H7 (cell line): ENCODE data around the gene SEMA4C. TPM values are rescaled to one million over a fixed set of nuclear protein-coding genes. Genes with fewer than 3 reads are reported as not detected.
"Not testable (repeated sequence)": the region's sequence is repeated elsewhere in the genome, so short reads cannot be mapped to it uniquely, and the experiment has no call there.

Source experiments
- DNase-seq: peaks from one replicate; pipeline ENCODE4 v3.0.0; 2012
- H3K27me3 ChIP-seq: 2 replicates; pipeline ENCODE4 v1.6.0; 2011; ENCODE audit warnings: mild to moderate bottlenecking, low read length; ENCODE audit not compliant: control insufficient read depth, insufficient read depth
- H3K36me3 ChIP-seq: replicated peaks from 2 replicates; pipeline ENCODE4 v1.5.1; 2011; ENCODE audit warnings: low read length; ENCODE audit not compliant: control insufficient read depth, insufficient read depth
- H3K4me3 ChIP-seq: 2 replicates; pipeline ENCODE4 v1.5.1; 2011; ENCODE audit warnings: low read depth, mild to moderate bottlenecking, control low read depth, low read length, moderate library complexity; ENCODE audit not compliant: insufficient read depth
- total RNA-seq: library from RNA; depleted of rRNA; stranded (reverse); fragments of >200 nt; shearing (Covaris generic); gene quantifications from 2 replicates; pipeline ENCODE4 v1.2.3, GENCODE V29; 2014

Gene SEMA4C
- total RNA-seq, 1 experiment from 2014 or later: 100 TPM

DNA sequence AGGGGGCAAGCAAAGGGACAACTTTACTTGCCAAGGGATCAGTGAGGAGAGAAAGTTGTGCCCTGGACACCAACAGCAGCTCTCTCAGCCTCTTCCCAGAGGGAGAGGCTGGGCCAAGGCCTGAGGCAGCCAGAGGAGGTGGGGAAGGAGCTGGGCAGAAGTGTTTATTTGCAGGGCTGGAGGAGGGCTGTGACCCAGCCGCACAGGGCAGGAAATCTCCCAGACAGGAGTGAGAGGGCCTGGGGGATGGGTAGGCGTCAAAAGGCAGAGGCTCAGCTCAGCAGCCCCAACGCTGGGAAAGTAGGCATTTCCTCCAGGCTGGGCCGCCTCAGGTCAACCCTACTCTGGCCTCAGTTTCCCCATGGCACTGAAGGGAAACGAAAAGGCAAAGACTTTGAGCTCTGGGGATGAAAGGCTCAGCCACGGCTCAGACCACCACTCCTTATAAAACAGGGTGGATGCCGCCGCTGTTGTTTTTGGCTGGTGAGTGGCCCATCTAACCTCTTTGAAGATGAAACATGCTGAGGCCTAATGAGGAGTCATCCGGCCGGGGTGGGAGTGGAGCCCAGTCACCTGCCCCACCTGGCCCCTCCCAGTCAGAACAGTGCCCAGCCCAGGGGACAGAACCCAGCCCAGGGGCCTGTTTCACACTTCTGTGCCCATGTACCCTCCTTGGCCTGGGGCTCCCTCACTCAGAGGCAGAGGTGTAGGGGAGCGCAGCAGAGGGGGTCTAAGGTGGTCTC lies 21.9 kb upstream of the SEMA4C start:
- no peaks in the 10 kb centered on the region for H3K27me3 ChIP-seq
- no peak for DNase-seq

DNA sequence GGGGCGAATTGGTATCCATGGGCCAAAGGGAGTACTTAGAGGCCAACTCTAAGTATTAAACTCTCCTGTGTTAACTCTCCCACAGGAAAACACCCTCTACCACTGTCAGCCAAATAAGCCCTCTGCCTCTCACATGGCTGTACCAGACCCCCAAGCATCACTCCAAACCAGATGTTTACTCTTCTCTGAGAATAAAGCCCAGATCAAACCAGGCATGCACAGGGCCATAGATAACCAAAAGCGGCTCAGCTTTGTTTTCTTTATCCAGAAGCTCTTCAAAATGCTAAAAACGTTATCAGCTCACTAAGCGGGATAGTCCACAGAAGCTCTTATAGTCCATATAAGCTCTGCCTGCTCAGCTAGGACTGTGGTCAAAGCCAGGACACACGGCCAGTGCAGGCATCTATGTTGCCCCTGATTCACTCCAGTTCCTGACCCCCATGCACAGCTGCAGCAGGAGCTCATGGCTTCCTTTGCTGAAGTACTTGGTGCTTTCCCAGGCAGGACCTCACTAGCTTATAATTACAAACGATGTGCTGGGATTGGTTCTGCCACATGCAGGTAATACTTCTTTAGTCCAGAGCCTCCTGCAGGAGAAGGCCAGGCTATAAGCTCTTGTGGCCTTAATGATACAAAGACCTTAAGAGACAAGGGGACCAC lies 21.0 kb upstream of the SEMA4C start:
- no peaks in the 10 kb centered on the region for H3K36me3 ChIP-seq
- H3K4me3 ChIP-seq: no peak overlapping the region
- DNase-seq: no peak
- H3K27me3 ChIP-seq: no peaks in the 10 kb centered on the region

More for the DNA sequence above, 21.9 kb upstream of the SEMA4C start:
- H3K4me3 ChIP-seq: no peak overlapping the region
- H3K36me3 ChIP-seq: no peaks in the 10 kb centered on the region

DNA sequence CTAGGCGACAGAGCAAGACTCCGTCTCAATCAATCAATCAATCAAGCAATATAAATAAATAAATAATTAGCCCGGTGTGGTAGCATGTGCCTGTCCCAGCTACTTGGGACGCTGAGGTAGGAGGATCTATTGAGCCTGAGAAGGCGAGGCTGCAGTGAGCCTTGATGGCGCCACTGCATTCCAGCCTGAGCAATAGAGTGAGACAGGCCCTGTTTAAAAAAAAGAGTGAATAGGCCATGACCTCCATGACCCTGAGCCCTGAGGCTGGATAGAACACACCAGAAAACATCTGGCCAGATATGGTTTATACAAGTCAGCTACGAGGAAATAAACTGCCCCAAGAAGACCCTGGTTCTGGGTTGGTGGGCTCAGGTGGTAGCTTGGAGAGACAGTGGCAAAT lies 20.4 kb upstream of the SEMA4C start:
- H3K4me3 ChIP-seq: no peak overlapping the region
- no peaks in the 10 kb centered on the region for H3K36me3 ChIP-seq
- no peaks in the 10 kb centered on the region for H3K27me3 ChIP-seq
- DNase-seq: no peak

DNA sequence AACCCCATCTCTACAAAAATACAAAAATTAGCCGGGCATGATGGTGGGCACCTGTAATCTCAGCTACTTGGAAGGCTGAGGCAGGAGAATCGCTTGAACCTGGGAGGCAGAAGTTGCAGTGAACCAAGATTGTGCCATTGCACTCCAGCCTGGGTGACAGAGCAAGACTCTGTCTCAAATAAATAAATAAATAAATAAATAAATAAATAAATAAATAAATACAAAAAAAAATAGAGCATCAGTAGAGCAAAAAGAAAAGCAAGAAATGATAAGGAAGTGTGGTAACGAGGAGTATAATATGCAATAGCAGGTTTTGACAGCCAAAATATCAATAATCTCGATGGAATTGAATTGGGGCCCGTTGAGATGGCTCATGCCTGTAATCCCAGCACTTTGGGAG lies 19.6 kb upstream of the SEMA4C start:
- H3K4me3 ChIP-seq, H3K36me3 ChIP-seq, H3K27me3 ChIP-seq, DNase-seq: not testable (repeated sequence)

DNA sequence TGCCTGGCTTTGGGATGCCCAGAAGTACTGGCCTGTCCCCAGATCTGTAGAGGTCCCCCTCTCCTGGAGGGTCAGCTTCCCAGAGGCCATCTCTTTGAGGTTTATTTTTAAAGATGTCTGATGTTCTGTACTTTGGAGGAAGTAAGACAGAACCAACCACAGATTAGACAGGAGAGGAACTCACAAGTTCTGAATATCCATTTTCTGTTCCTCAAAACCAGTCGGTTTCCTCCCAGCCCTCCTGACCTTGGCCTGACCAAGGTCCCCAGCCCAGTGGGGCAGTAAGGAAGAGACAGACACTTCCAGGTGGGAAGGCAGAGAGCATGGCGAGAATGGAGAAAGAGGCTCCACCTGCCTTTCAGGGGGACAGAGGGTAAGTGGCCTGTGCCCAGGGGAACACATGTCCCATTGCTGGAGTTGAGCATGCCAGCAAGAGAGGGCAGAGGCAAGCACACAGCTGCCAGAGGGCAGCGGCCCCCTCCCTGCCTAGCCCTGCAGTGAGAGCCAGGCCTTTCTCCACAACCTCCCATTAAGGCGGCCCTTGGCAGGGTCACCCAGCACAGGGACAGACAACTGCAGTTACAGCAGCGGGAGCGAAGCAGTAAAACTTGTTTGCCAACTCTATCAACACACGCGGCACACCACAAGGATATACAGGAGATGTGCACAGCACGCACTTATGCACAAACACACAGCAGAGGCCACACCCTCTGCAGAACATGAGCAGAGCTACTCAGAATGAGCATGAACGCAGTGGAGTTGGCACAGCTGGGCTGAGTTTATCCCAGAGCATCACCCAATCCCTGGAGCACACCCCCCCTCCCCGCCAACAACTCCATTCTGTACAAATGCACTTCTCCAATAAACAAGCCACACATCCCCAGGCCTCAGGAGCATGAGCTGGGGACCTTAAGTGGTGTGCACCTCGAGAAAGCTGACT lies 18.5 kb upstream of the SEMA4C start:
- no peak for DNase-seq
- Histone ChIP-seq H3K4me3 (no peak overlapping the region), H3K36me3 (no peaks in the 10 kb centered on the region), H3K27me3 (no peaks in the 10 kb centered on the region)

DNA sequence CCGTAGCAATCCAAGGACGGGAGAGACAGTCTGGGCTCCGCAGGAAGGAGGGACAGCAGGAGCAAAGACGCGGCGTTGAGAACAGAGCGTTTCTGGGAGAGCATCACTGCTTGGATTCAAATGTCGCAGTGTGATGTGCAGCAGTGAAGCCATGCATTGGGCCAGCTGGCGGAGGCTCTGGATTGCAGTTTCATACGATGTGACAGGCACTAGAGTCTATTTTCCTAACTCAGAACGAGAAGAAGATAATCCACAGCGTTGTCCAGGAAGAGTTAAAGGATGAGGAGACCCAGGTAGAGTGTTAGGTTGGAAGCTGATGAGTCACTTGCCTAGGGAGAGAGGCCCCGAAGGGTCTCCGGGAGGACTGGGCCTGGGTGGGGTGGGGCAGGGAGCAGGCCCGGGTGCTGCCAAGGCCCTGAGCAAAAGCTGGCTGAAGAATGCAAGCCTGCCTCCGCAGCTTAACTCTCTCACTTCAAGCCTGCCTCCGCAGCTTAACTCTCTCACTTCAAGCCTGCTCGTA lies 17.7 kb upstream of the SEMA4C start:
- no peaks in the 10 kb centered on the region for H3K36me3 ChIP-seq
- DNase-seq: no peak
- no peak overlapping the region for H3K4me3 ChIP-seq

DNA sequence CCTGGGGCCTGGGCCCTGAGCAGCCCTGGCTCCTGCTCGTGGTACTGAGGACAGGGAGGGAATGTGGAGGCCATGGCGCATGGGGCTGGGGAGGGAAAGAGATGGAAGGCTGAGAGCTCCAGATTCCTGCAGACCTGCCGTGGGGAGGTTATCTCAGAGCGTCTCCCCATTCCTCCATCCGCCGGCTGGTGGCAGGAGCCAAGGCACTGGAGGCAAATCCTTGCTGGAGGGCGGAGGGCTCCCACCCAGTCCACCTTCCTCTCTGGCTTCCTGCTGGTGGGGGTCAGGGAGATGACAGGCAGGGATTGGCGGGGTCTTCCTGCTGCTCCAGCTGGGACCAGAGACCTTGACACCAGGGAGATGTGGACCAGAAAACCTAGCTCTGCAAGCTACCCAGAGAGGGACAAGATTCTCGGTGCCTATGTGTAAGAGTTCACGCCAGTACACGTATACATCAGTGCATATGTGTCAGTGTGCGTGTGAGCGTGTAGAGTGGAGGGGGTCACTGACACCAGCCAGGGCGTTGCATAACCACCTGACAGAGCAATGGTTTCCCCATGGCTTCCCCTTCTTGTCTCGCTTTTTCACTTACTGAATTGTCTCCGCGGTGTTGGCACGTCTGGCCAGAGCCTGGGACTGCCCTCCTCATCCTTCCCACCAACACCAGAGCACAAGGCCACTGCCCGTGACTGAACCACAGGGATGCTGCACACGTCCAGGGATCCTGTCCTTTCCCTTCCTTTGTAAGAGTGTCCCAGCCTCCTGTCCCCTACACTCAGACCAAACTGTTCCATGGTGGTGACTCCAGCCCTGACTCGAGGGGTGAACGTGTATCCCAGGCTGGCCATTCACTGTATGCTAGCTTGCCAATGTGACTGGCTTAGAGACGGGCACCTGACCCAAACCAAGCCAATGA lies 15.8 kb upstream of the SEMA4C start:
- Histone ChIP-seq H3K27me3 (peaks cover 4% of the 10 kb centered on the region; the same call in 1 of the 2 replicates), H3K36me3 (no peaks in the 10 kb centered on the region), H3K4me3 (no peak overlapping the region)
- DNase-seq: no peak

More for the DNA sequence above, 17.7 kb upstream of the SEMA4C start:
- H3K27me3 ChIP-seq: peaks cover 2% of the 10 kb centered on the region; the same call in 1 of the 2 replicates

DNA sequence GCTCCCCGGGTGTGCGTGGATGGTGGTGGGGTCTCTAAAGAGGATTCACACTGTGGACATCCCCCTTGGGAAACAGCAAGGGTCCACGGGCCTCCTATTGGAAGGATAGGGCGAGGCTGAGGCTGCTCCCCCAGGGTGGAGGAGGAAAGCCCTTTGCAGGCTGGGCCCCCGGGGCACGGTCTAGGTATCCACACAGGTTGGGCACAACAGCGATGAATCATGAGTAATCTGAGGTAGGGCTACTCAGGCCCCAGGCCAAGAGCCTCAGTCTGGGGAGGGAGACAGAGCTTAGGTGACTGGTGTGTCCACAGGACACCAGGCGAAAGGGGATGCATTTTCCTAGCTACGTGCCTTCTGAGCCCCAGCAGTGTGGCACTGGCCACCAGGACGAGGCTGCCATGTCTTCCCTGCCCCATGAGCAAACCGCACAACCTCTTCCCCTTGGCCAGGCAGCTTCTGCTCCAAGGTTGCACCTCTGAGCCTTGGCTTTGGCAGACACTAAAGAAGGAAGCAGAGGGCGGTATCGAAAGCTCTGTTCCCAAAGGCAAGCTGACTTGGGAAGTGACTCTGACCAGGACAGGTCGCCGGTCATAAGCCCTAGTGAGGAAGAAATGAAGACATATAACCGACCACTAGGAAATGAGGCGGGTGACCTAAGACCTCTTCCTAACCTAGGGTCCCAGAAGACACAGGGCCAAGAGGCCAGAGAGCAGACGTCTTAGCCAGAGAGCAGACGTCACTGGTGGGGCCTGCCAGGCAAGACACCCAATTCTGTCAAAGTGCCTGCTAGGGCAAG lies 14.6 kb upstream of the SEMA4C start:
- Histone ChIP-seq H3K27me3 (peaks cover 4% of the 10 kb centered on the region; the same call in 1 of the 2 replicates), H3K36me3 (no peaks in the 10 kb centered on the region), H3K4me3 (no peak overlapping the region)
- no peak for DNase-seq

DNA sequence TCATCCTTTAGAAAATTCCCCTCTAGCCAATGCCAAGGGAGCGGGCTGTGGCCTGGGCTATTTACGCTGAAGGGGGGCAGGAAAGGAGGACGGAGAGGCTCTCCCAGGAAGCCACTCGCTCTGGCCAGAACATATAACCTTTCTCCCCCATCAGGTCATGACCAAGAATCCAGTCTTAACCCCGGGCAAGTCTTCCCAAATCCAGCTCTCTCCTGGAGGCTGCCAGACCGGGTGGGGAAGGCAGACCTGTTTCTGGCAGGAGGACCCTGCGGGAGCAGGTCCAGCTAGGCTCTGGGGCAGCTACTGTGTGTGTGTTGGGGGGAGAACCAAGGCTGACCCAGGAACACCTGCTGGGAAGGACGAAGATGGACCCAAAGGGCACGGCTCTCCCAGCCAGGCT lies 13.4 kb upstream of the SEMA4C start:
- DNase-seq: no peak
- H3K4me3 ChIP-seq: no peak overlapping the region
- no peaks in the 10 kb centered on the region for H3K36me3 ChIP-seq
- peaks cover 4% of the 10 kb centered on the region; the same call in 1 of the 2 replicates for H3K27me3 ChIP-seq

DNA sequence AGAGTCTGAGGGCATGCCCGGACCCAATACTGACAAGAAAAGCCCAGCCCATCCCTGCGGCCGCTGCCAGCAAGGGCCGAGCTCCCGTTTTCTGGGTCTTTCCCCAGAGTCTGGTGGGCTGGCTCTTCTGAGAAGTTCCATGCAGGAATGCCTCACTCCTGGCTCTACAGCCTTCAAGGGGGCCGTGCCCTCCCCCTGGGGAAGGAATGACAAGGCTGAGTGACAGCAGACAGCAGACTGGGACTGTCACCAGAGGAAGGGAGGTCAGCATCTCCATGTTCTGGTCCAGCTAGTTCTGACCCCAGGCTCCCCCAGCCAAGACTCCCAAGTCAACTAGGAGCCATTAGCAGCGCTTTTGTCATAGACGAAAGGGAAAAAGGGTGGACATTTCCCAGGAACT lies 13.0 kb upstream of the SEMA4C start:
- DNase-seq: no peak
- H3K27me3 ChIP-seq: peaks cover 4% of the 10 kb centered on the region; the same call in 1 of the 2 replicates
- no peaks in the 10 kb centered on the region for H3K36me3 ChIP-seq
- no peak overlapping the region for H3K4me3 ChIP-seq

DNA sequence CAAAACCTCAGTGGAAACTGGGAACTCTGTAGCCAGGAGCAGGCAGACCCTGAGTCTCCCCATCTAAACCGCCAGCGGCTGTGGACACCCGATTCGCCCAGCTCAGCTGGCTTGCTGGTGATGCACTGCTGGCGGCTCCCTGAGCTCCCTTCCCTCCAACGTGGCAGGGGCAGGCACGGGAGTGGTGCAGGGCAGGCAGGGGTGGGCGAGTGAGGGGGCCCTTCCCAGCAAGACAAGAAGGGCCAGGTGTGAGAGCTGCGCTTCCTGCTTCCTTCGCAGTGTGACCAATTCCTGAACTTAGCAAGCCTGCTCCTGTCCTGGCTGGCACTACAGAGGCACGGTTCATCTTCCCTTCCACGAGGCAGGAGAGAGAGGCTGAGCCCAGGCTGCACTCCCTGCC lies 12.3 kb upstream of the SEMA4C start:
- no peak overlapping the region for H3K4me3 ChIP-seq
- no peak for DNase-seq
- H3K36me3 ChIP-seq: no peaks in the 10 kb centered on the region
- peaks cover 4% of the 10 kb centered on the region; the same call in 1 of the 2 replicates for H3K27me3 ChIP-seq

DNA sequence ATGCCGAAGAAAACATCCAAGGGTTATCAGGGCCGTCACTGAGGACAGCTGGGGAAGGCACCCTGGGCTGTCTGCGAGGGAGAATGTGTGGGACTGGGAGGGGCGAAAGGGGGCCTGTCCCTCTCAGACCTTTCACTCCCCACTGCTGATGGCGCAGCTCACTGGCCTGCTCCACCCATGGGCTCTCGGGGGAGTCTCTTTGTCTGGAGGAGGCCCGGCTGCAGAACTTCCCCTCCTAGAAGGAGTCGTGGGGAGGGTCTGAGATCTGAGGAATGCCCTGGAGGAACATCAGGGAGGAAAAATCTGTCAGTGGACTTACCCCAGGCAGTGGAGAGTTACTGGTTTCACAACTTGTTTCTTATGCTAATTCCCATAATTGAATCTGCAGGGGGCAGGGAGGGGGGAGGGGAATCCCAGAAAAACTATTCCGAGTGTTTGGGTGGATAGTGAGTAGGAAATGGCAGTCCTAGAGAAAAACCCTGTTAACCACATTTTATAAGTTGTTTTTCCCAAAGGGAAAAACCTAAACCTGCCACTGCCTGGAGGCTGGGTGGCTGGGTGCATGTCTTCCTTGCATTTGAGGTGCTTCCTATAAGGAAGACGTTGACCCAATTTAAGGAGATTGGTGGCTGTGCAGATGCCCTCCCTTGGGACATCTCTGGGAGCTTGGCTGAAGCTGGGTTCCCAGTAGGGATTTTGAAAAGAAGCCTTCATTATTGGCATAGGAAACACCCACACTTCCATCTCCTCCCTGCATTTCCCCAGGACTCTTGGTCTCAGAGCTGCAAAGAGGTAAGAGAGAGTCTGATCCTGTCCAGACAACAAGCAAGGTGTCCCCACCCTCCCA lies 11.7 kb upstream of the SEMA4C start:
- H3K4me3 ChIP-seq: no peak overlapping the region
- H3K27me3 ChIP-seq: peaks cover 4% of the 10 kb centered on the region; the same call in 1 of the 2 replicates
- peak; percentile 89 for DNase-seq
- no peaks in the 10 kb centered on the region for H3K36me3 ChIP-seq
